Measurements from ENCODE around the gene C3orf38. TPM values are rescaled to one million over a fixed set of nuclear protein-coding genes. Genes with fewer than 3 reads are reported as not detected.
"Not testable (repeated sequence)": the region's sequence is repeated elsewhere in the genome, so short reads cannot be mapped to it uniquely, and the experiment has no call there.

C3orf38 gene
- total RNA-seq, 3 donors from 2014 or later (not counting 1 experiment from before 2014, with no cell fraction given), result 52.5 to 60.4 (median 54.7) TPM

DNA sequence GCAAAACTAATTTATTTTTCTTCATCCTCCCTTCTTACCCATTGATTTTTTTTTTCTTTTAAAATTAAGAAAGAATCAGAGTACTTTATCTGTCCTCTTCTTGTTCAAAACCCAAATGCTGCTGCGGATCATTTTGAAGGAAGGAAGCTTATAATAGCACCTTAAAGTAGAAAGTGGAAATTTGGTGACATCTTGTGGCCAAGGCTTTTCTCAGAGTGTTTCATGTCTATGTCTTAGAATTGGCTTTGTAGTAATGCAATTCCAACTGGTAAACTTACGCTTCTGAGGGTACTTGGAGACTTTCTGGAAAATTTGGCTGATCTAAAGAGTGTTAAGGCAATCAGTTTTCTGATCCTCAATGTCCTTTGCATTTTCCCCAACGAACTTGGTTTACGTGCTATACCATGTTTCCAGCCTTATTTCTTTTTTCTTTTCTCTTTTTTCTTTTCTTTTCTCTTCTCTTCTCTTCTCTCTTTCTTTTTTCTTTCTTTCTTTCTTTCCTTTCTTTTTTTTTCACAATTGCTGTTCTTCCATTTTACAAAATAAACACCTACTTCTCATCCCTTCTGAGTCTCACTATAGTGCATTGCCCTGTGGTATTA, 30.7 kb downstream of the C3orf38 start:
- Histone ChIP-seq H3K4me1 (ENCODE audit: control insufficient read depth, insufficient read depth, low read length) (no peaks in the 10 kb centered on the region), H3K27me3 (ENCODE audit: control insufficient read depth, insufficient read depth, low read length) (no peaks in the 10 kb centered on the region), H3K36me3 (ENCODE audit: control insufficient read depth, insufficient read depth, low read length) (no peaks in the 10 kb centered on the region), H3K9me3 (ENCODE audit: control insufficient read depth, insufficient read depth, low read length) (no peaks in the 10 kb centered on the region), H3K4me3 (ENCODE audit: low read length) (no peak overlapping the region), H3K27ac (ENCODE audit: low read length) (no peak overlapping the region)
- H3K27ac Mint-ChIP-seq, result no peak overlapping the region
- intact Hi-C loops (cut with micrococcal nuclease), result loop anchor here (1.0 to 2.0 kb wide), 3 partner anchors 410 to 882 kb away; no protein-coding TSS in a partner anchor
- TF ChIP-seq, protein P1, sequence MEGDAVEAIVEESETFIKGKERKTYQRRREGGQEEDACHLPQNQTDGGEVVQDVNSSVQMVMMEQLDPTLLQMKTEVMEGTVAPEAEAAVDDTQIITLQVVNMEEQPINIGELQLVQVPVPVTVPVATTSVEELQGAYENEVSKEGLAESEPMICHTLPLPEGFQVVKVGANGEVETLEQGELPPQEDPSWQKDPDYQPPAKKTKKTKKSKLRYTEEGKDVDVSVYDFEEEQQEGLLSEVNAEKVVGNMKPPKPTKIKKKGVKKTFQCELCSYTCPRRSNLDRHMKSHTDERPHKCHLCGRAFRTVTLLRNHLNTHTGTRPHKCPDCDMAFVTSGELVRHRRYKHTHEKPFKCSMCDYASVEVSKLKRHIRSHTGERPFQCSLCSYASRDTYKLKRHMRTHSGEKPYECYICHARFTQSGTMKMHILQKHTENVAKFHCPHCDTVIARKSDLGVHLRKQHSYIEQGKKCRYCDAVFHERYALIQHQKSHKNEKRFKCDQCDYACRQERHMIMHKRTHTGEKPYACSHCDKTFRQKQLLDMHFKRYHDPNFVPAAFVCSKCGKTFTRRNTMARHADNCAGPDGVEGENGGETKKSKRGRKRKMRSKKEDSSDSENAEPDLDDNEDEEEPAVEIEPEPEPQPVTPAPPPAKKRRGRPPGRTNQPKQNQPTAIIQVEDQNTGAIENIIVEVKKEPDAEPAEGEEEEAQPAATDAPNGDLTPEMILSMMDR (IDR thresholded peaks at IDR 0.05), result peak; percentile 63
- H3K4me3 Mint-ChIP-seq, result no peak overlapping the region
- H3K9me3 Mint-ChIP-seq, result peaks cover 0 to 8% of the 10 kb centered on the region in 2 donors
- WGBS (ENCODE audit: insufficient coverage), result 45% methylated on average over 4 of the region's 4 CpGs
- peaks cover 8 to 17% of the 10 kb centered on the region in 2 donors for H3K27me3 Mint-ChIP-seq (ENCODE audit: low read depth in 2 of 2)
- DNase-seq, result peak in 1 of 2 donors; percentile 70
- H3K4me1 Mint-ChIP-seq, result no peaks in the 10 kb centered on the region
- no peaks in the 10 kb centered on the region for H3K36me3 Mint-ChIP-seq
- ATAC-seq, result peak in 2 of 3 donors; percentile 40 to 63

DNA sequence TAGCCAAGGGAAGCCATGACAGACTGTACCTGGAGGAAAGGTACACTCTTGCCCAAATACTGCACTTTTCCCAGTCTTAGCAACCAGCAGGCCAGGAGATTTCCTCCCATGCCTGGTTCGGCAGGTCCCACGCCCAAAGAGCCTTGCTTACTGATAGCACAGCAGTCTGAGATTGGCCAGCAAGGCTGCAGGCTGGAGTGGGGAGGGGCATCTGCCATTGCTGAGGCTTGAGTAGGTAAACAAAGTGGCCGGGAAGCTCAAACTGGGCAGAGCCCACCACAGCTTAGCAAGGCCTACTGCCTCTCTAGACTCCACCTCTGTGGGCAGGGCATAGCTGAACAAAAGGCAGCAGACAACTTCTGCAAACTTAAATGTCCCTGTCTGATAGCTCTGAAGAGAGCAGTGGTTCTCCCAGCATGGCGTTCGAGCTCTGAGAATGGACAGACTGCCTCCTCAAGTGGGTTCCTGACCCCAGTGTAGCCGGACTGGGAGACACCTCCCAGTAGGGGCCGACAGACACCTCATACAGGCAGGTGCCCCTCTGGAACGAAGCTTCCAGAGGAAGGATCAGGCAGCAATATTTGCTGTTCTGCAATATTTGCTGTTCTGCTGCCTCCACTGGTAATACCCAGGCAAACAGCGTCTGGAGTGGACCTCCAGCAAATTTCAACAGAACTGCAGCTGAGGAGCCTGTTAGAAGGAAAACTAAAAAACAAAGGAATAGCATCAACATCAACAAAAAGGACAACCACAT, 32.6 kb downstream of the C3orf38 start:
- H3K27ac Mint-ChIP-seq; H3K9me3 ChIP-seq (ENCODE audit: control insufficient read depth, insufficient read depth, low read length); ATAC-seq; H3K9me3 Mint-ChIP-seq; H3K36me3 Mint-ChIP-seq; H3K4me3 ChIP-seq (ENCODE audit: low read length); H3K27me3 ChIP-seq (ENCODE audit: control insufficient read depth, insufficient read depth, low read length); H3K4me1 ChIP-seq (ENCODE audit: control insufficient read depth, insufficient read depth, low read length); H3K4me3 Mint-ChIP-seq; H3K36me3 ChIP-seq (ENCODE audit: control insufficient read depth, insufficient read depth, low read length); DNase-seq; H3K4me1 Mint-ChIP-seq; H3K27ac ChIP-seq (ENCODE audit: low read length); intact Hi-C loops (cut with micrococcal nuclease): not testable (repeated sequence)
- peaks cover 8 to 17% of the 10 kb centered on the region in 2 donors for H3K27me3 Mint-ChIP-seq (ENCODE audit: low read depth in 2 of 2)
- 90% methylated on average over 9 of the region's 9 CpGs for WGBS (ENCODE audit: insufficient coverage)

DNA sequence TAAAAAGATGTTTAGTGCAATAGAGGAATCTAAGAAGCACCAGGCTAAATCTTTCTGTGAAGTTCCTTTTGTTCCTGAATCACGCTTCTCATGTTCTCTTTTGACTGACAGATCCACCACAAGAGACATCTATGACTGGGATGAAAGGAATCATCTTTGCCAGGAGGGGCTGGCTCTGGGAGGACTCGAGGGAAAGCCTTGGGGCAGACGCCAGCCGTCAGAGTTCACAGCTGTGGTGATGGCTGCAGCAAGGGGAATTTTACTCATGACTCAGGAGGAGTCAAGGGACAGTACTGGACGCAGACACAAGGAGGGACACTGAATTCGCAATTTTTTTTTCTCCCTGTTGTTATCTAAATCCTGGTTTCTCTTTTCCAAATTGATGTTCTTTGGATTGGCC, 38.7 kb downstream of the C3orf38 start:
- no peak for ATAC-seq
- TF ChIP-seq, protein P1 (IDR thresholded peaks at IDR 0.05), result no peak
- no peak overlapping the region for H3K4me3 Mint-ChIP-seq

DNA sequence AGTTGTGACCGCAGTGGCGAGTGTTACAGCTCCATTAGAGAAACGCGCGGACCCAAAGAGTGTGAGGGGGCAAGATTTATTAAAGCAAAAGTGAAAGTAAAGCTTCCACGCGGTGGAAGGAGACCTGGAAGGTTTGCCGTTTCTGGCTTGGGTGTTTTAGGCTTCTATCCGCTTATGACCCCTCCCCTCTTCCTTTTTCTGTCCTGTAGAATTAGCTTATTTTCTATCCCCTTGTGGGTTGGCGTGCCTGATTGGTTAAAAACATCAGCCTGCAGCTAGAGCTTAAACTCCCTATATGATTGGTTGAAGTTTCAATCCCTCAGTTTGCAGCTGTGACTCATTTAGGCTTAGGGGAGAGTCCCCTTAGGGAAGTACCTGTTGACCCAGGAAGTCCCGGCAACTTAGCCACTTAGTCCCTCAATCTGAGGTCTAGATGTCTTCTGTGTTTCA, 39.6 kb downstream of the C3orf38 start:
- Mint-ChIP-seq H3K27me3 (ENCODE audit: low read depth in 2 of 2) (peaks cover 0 to 3% of the 10 kb centered on the region in 2 donors), H3K36me3 (no peaks in the 10 kb centered on the region), H3K9me3 (peaks cover 0 to 4% of the 10 kb centered on the region in 2 donors), H3K27ac (no peak overlapping the region), H3K4me1 (peaks cover 0 to 4% of the 10 kb centered on the region in 2 donors), H3K4me3 (no peak overlapping the region)
- Histone ChIP-seq H3K27ac (ENCODE audit: low read length) (no peak overlapping the region), H3K4me3 (ENCODE audit: low read length) (no peak overlapping the region), H3K36me3 (ENCODE audit: control insufficient read depth, insufficient read depth, low read length) (no peaks in the 10 kb centered on the region), H3K9me3 (ENCODE audit: control insufficient read depth, insufficient read depth, low read length) (no peaks in the 10 kb centered on the region), H3K4me1 (ENCODE audit: control insufficient read depth, insufficient read depth, low read length) (no peaks in the 10 kb centered on the region), H3K27me3 (ENCODE audit: control insufficient read depth, insufficient read depth, low read length) (no peaks in the 10 kb centered on the region)
- intact Hi-C loops (cut with micrococcal nuclease), result no loop called here
- no peak for ATAC-seq
- WGBS (ENCODE audit: insufficient coverage), result 94% methylated on average over 10 of the region's 11 CpGs
- TF ChIP-seq, protein P1 (IDR thresholded peaks at IDR 0.05), result no peak
- DNase-seq, result no peak

More for the DNA sequence above, 38.7 kb downstream of the C3orf38 start:
- Histone ChIP-seq H3K27me3 (ENCODE audit: control insufficient read depth, insufficient read depth, low read length) (no peaks in the 10 kb centered on the region), H3K4me1 (ENCODE audit: control insufficient read depth, insufficient read depth, low read length) (no peaks in the 10 kb centered on the region), H3K36me3 (ENCODE audit: control insufficient read depth, insufficient read depth, low read length) (no peaks in the 10 kb centered on the region), H3K9me3 (ENCODE audit: control insufficient read depth, insufficient read depth, low read length) (no peaks in the 10 kb centered on the region), H3K4me3 (ENCODE audit: low read length) (no peak overlapping the region), H3K27ac (ENCODE audit: low read length) (no peak overlapping the region)
- no peak for DNase-seq
- Mint-ChIP-seq H3K4me1 (peaks cover 0 to 4% of the 10 kb centered on the region in 2 donors), H3K9me3 (peaks cover 0 to 6% of the 10 kb centered on the region in 2 donors), H3K36me3 (no peaks in the 10 kb centered on the region), H3K27me3 (ENCODE audit: low read depth in 2 of 2) (peaks cover 4 to 9% of the 10 kb centered on the region in 2 donors), H3K27ac (no peak overlapping the region)
- intact Hi-C loops (cut with micrococcal nuclease), result no loop called here
- 88% methylated on average over 6 of the region's 6 CpGs for WGBS (ENCODE audit: insufficient coverage)
